ENCODE measurements around the gene STRIT1.
"Not testable (repeated sequence)": the region's sequence is repeated elsewhere in the genome, so short reads cannot be mapped to it uniquely, and the experiment has no call there.

STRIT1 gene

GRCh38 chr3:155312781-155313180 lies 19.3 kb upstream of the STRIT1 start:
- no peak for DNase-seq

GRCh38 chr3:155309581-155309980 lies 16.1 kb upstream of the STRIT1 start:
- DNase-seq: no peak

DNA sequence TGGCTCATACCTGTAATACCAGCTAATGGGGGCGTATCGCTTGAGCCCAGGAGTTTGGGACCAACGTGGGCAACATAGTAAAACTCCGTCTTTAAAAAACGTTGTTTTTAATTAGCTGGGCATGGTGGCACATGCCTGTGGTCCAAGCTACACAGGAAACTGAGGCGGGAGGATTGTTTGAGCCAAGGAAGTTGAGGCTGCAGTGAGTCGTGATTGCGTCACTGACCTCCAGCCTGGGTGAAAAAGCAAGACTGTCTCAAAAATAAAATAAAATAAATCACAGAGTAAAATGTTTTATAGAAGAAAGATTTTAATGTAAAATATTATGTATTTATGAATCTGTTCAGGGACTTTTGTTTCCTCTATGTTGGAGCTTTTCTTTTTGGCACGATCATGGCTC lies 15.3 kb upstream of the STRIT1 start:
- no peak for DNase-seq

DNA sequence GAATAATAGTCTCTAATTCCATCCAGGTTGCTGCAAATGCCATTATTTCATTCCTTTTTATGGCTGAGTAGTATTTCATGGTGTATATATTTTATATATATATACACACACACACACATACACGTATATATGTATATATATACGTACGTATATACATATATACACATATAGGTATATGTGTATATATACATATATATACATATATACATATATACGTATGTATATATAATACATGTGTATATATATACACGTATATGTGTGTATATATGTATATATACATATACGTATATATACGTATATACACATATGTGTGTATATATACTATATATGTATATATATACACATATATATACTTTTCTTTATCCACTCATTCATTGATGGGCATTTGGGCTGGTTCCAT lies 13.7 kb upstream of the STRIT1 start:
- no peak for DNase-seq

GRCh38 chr3:155304394-155304793 lies 10.9 kb upstream of the STRIT1 start:
- no peak for DNase-seq

- no peak for DNase-seq
These were observed 10.1 kb upstream of the STRIT1 start for GRCh38 chr3:155303540-155304097.

DNA sequence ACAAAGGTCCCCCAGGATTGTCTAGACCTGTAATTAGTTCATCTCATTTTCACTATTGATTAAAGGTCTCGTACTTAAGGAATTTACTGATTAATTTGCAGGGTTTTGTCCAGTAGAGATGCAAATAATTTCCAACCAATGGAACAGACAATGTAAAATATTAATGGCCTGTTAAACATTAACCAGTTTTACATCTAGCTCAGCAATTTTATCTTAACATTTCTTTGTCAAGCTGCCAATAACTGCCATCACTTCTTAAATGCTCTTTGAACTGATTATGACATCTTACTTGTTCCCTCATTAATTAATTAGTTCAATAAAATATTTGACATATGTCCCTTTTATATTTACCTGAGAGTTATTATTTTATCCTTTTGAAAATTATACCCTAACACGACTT lies 9.4 kb upstream of the STRIT1 start:
- no peak for DNase-seq

DNA sequence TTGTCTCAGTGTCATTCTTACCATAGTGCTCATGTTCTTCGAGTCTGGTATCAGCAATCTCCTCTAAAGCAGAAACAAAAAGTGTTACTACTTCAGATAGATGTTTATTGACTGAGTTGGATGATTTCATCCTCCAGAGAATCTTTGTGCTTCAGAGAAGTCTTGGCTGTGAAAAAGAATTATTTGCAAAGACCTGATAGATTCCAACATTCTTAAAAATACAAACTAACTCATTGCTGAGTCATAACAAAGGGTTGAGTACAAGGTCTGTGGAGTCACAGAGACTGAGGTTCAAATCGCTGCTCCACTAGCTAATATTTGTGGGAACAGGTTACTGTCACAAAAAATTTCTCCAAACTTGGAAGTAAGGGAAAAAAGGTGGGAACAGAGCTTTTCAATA lies 9.0 kb upstream of the STRIT1 start:
- no peak for DNase-seq

DNA sequence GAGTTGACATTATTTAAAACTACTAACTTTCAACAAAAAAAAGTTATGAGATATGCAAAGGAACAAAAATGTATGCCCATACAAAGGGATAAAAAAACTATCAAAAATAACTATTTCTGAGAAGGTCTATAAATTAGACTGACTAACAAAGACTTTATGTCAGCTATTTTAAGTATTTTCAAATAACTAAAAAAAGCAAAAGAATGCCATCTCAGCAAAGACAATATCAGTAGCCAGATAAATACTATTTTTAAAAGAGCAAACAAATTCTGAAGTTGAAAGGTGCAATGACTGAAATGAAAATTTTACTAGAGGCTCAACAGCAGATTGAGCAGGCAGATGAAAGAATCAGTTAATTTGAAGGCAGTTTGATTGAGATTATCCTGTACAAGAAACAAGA lies 3.6 kb upstream of the STRIT1 start:
- DNase-seq: no peak

DNA sequence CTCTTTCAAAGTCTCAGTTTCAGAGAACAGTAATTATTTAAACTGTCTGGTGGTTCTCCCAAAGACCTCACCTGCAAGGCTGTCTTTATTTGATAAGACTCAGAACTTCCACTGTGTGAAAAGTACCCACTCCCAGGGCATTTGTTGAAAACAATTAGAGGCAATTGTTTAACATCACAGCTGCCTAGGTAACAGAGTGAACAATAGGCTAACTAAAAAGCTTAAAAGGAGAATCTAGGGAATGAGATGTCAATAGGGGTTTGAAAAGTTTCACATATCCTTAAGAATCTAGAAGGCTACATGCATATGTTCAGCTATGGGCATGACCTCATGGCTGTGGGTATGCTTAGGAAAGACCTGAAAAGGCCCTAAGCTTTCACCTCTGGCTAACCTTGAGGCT lies 2.9 kb upstream of the STRIT1 start:
- no peak for DNase-seq

- no peak for DNase-seq
These were observed 790 bp downstream of the STRIT1 start for GRCh38 chr3:155292693-155293092.

DNA sequence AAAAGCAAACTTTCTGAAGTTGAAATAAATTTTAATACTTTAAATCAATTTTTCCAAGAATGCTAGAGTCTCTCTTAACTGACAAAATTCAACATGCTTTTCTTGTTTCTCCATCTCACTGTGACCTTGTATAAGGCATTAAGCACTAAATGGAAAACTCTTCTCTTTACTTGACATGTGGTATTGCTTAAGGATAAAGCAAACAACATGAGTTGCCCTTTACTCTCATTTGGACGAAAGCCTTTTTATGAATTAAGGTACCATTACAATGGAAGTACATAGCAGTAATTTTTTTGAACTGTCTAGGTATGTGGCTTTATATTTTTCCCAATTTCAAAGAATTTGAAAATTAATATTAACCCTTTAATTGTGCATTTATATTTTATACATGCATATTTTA lies 1.4 kb downstream of the STRIT1 start:
- DNase-seq: no peak

DNA sequence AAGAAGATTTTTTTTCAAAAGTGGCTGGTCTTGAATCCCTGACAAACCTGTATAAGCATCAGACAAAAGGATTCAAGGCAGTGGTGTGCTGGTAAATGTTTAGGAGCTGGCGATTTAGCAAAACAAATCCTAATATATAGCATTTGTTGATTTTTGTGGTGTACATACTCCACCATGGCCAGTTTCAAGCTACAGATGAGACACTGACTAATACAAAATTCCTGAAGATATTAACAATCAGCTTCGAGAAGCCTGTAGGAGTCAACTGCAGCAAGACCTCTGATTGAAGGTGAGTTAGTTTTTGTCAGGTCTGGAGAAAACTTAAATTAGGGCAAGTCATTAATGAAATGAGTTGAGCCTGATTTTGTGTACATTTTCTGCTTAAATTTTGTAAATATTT lies 6.7 kb downstream of the STRIT1 start:
- no peak for DNase-seq

GRCh38 chr3:155285936-155286335 lies 7.5 kb downstream of the STRIT1 start:
- no peak for DNase-seq

DNA sequence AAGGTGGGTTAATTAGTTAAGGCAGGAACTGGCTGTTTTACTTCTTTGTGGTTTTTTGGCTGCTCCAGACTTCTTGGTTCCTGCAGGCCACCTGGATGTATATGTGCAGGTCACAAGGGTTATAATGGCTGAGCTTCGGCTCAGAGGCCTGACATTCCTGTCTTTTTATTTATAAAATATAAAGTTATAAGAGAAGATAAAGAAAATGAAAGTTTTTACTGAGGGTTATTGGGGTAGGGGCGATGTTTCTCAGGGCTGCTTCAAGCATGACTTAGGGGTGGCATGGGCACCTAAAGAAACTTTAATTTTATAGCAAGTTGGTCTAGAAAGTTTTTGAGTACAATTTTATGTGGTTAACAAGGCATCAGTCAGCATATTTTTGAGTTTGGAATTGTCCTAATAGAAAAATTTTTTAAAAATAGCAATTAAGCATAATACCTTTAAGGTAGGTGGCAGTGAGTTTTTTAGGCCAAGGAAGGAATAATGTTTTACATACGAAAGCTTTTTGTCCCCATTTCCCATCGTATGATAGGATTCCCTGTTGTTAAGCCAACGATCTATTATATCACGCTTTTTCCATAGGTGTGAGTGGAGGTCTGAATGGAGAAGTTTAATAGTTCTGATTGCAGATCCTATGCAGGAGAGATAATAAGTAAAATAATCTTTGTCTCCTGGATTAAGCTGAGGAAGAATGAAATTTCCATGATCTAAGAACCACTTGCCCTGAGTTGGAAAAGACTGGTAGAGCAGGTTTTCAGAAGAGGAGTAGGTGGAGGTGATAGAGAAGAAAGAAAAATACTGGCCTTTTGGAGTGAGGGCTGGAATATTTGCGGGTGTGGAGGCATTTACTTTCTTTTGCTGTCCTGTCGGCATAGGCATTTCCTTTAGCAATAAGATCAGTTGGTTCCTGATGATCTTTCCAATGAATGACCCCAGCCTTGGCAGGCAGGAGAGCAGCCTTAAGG lies 10.1 kb downstream of the STRIT1 start:
- no peak for DNase-seq

GRCh38 chr3:155282385-155283091 lies 10.9 kb downstream of the STRIT1 start:
- no peak for DNase-seq

DNA sequence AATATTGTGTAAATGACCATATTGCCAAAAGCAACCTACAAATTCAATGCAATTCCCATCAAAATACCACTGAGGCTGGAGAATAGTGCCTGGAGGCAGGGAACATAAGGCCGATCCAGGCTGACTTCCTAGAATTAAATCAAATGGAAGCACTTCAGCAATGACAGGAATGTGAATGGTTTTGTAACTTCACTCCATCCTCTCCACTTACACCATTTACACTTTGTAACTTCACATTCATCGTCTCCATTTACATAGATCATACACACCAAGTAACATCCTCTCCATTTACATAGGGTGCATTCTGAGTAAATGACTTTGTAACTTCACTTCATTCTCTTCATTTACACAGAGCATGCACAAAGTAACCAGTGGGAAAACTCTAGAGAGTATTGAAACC lies 11.6 kb downstream of the STRIT1 start:
- no peak for DNase-seq

- not testable (repeated sequence) for DNase-seq
These were observed 17.4 kb downstream of the STRIT1 start for GRCh38 chr3:155276089-155276488.

DNA sequence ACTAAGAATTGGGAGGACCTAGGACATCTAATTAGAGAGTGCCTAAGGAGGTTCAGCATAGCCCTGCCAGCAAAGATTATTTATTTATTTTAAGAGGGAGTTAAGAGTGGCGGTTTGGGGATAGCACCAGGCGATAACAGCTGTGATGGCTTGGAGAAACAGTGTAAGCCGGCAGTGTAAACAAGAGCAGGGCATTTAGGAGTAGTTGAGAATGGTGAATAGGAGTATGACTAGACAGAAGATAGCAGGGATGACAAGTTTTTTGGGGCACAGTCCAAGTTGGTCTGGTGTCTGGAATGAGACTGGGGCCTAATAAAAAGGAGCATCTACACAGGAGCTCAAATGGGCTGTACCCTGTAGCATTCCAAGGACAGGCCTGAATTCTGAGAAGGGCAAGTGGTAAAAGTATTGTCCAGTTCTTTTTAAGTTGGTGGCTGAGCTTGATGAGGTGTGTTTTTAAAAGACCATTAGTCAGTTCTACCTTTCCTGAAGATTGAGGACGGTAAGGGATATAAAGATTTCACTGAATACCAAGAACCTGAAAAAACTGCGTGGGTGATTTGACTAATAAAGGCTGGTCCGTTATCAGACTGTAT lies 18.2 kb downstream of the STRIT1 start:
- DNase-seq: not testable (repeated sequence)

DNA sequence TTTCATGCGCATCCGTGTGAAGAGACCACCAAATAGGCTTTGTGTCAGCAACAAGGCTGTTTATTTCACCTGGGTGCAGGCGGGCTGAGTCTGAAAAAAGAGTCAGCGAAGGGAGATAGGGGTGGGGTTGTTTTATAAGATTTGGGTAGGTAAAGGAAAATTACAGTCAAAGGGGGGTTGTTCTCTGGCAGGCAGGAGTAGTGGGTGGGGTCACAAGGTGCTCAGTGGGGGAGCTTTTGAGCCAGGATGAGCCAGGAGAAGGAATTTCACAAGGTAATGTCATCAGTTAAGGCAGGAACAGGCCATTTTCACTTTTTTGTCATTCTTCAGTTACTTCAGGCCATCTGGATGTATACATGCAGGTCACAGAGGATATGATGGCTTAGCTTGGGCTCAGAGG lies 19.0 kb downstream of the STRIT1 start:
- DNase-seq: not testable (repeated sequence)

DNA sequence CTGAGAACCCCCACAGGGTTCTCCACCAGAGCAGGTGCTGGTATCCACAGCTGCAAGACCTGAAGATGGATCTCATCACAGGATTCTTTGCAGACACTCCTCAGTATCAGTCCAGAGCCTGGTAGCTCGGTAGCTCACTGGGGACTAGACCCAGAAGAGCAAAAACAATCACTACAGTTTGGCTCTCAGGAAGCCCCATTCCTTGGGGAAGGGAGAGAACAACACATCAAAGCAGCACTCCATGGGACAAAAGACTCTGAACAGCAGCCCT lies 22.2 kb downstream of the STRIT1 start:
- no peak for DNase-seq

GRCh38 chr3:155270485-155271342 lies 22.8 kb downstream of the STRIT1 start:
- no peak for DNase-seq

- no peak for DNase-seq
These were observed 23.4 kb downstream of the STRIT1 start for GRCh38 chr3:155270063-155270462.
